HepG2 (cell line): ENCODE measurements around the gene IRF6. TPM values are rescaled to one million over a fixed set of nuclear protein-coding genes. Genes with fewer than 3 reads are reported as not detected.

Source experiments
- ATF1 ChIP-seq: IDR thresholded peaks from 2 replicates; pipeline ENCODE4 v1.6.1; 2016; ENCODE audit warnings: mild to moderate bottlenecking, control low read depth
- CBX2 ChIP-seq, 2 experiments: fragments of 200-600 bp in 1 of 2; sonication (generic); formaldehyde crosslinking in 1 of 2; IDR thresholded peaks; 2 replicates each; pipeline versions ENCODE4 v1.7.0 to v1.8.1; 2018 to 2022; ENCODE audit warnings: low read depth in 2 of 2, low read length in 1 of 2, mild to moderate bottlenecking in 1 of 2, missing genetic modification reagents in 1 of 2
- ELK4 ChIP-seq: sonication (generic); formaldehyde crosslinking; IDR thresholded peaks from 2 replicates; pipeline ENCODE4 v1.9.0; 2021; ENCODE audit warnings: missing genetic modification reagents, borderline replicate concordance
- HMG20A ChIP-seq: IDR thresholded peaks from 2 replicates; pipeline ENCODE4 v1.6.1; 2016; ENCODE audit warnings: borderline replicate concordance
- HOXA9 ChIP-seq: sonication (generic); formaldehyde crosslinking; IDR thresholded peaks from 2 replicates; pipeline ENCODE4 v1.8.1; 2022; ENCODE audit warnings: missing genetic modification reagents, mild to moderate bottlenecking, moderate library complexity, borderline replicate concordance
- ISL2 ChIP-seq: sonication (generic); formaldehyde crosslinking; IDR thresholded peaks from 2 replicates; pipeline ENCODE4 v1.5.0; 2020; ENCODE audit warnings: missing genetic modification reagents
- MAF1 ChIP-seq: sonication (generic); formaldehyde crosslinking; IDR thresholded peaks from 2 replicates; pipeline ENCODE4 v1.5.0; 2020; ENCODE audit warnings: missing genetic modification reagents, borderline replicate concordance
- MIER2 ChIP-seq: IDR thresholded peaks from 2 replicates; pipeline ENCODE4 v1.6.1; 2016; ENCODE audit warnings: missing biosample characterization, missing genetic modification reagents
- MLLT10 ChIP-seq: sonication (generic); formaldehyde crosslinking; IDR thresholded peaks from 2 replicates; pipeline ENCODE4 v1.4.0; 2020; ENCODE audit warnings: missing genetic modification reagents
- NFIB ChIP-seq: sonication (generic); formaldehyde crosslinking; IDR thresholded peaks from 2 replicates; pipeline ENCODE4 v1.9.0; 2021; ENCODE audit warnings: missing genetic modification reagents, mild to moderate bottlenecking, borderline replicate concordance
- PBX2 ChIP-seq: IDR thresholded peaks from 2 replicates; pipeline ENCODE4 v1.6.1; 2016; ENCODE audit warnings: control low read depth
- SP5 ChIP-seq: IDR thresholded peaks from 2 replicates; pipeline ENCODE4 v1.6.1; 2016; ENCODE audit warnings: low read depth, borderline replicate concordance
- SRF ChIP-seq: IDR thresholded peaks from 2 replicates; pipeline ENCODE4 v1.6.1; 2011; ENCODE audit warnings: mild to moderate bottlenecking, low read depth, low read length, moderate library complexity
- SSRP1 ChIP-seq: IDR thresholded peaks from 2 replicates; pipeline ENCODE4 v1.6.1; 2016; ENCODE audit warnings: control low read depth
- TBX2 ChIP-seq: sonication (generic); formaldehyde crosslinking; IDR thresholded peaks from 2 replicates; pipeline ENCODE4 v1.5.0; 2020; ENCODE audit warnings: missing genetic modification reagents, mild to moderate bottlenecking, borderline replicate concordance
- TFAP4 ChIP-seq: sonication (generic); IDR thresholded peaks from 2 replicates; pipeline ENCODE4 v1.6.1; 2016; ENCODE audit warnings: low read depth, borderline replicate concordance
- THYN1 ChIP-seq: sonication (generic); formaldehyde crosslinking; IDR thresholded peaks from 2 replicates; pipeline ENCODE4 v1.8.1; 2023; ENCODE audit warnings: low read depth, mild to moderate bottlenecking, moderate library complexity, missing genetic modification reagents, borderline replicate concordance
- ZNF335 ChIP-seq: sonication (generic); formaldehyde crosslinking; IDR thresholded peaks from 2 replicates; pipeline ENCODE4 v1.4.0; 2020; ENCODE audit warnings: missing genetic modification reagents
- ZNF460 ChIP-seq: sonication (generic); formaldehyde crosslinking; IDR thresholded peaks from 2 replicates; pipeline ENCODE4 v1.5.1; 2020; ENCODE audit warnings: missing genetic modification reagents, mild to moderate bottlenecking, borderline replicate concordance
- ZNF766 ChIP-seq: sonication (generic); formaldehyde crosslinking; IDR thresholded peaks from 2 replicates; pipeline ENCODE4 v1.5.0; 2020; ENCODE audit warnings: missing genetic modification reagents, borderline replicate concordance
- ZSCAN5A ChIP-seq: sonication (generic); formaldehyde crosslinking; IDR thresholded peaks from 2 replicates; pipeline ENCODE4 v1.8.0; 2022; ENCODE audit warnings: mild to moderate bottlenecking, missing genetic modification reagents, borderline replicate concordance
- polyA plus RNA-seq, 8 experiments: library from polyadenylated mRNA; depleted of rRNA in 3 of 8; stranded (reverse) in 7 of 8; unstranded in 1 of 8; fragments of >200 nt; fragmentation: Illumina TruSeq in 4 of 8; extraction: Trizol in 4 of 8; gene quantifications; 2 replicates each; pipeline versions ENCODE4 v1.2.1 to v1.2.3, GENCODE V29; 2011 to 2016; ENCODE audit warnings: low read depth in 4 of 8, missing spikeins in 1 of 8, mixed read lengths in 1 of 8; ENCODE audit not compliant: insufficient read depth in 1 of 8
- total RNA-seq, 5 experiments: library from RNA; depleted of rRNA; stranded (reverse); fragments of >200 nt; fragmentation: Illumina TruSeq; extraction: Trizol; gene quantifications; 2 replicates each; pipeline ENCODE4 v1.2.3, GENCODE V29; 2016; ENCODE audit warnings: low read depth in 1 of 5

Gene IRF6
- total and polyA plus RNA-seq, 2 of the 13 experiments (the other 11 are each of a cell fraction or from before 2014, with no cell fraction given), result 0.02 TPM; not detected in 1

GRCh38 chr1:209747580-209748262, 58.2 kb downstream of the IRF6 start (continued):
- TF ChIP-seq MAF1 (CRISPR knock-in tag) (no peak), MIER2 (CRISPR knock-in tag) (0 out of 2 replicates have a peak, but pooled peaks have one; percentile 48), SP5 (peak; percentile 87), ZNF460 (CRISPR knock-in tag) (peak; percentile 19; the same call in 1 of the 2 replicates), PBX2 (no peak), THYN1 (CRISPR knock-in tag) (no peak), ISL2 (0 out of 2 replicates have a peak, but pooled peaks have one; percentile 36), HMG20A (CRISPR knock-in tag) (no peak; the same call in 1 of the 2 replicates), MLLT10 (CRISPR knock-in tag) (no peak), CBX2 (IDR thresholded peaks at IDR 0.05; ENCODE audit: low read depth, low read length) (no peak), CBX2 (CRISPR knock-in tag; IDR thresholded peaks at IDR 0.05; ENCODE audit: low read depth) (no peak), ZSCAN5A (CRISPR knock-in tag) (0 out of 2 replicates have a peak, but pooled peaks have one; percentile 51), ATF1 (no peak), SSRP1 (CRISPR knock-in tag) (no peak), SRF (no peak), ZNF766 (CRISPR knock-in tag) (no peak; the same call in 1 of the 2 replicates), ZNF335 (CRISPR knock-in tag) (no peak), ELK4 (no peak), NFIB (CRISPR knock-in tag) (no peak), TFAP4 (peak; percentile 38; the same call in 1 of the 2 replicates), HOXA9 (CRISPR knock-in tag) (no peak), TBX2 (CRISPR knock-in tag) (no peak; the same call in 1 of the 2 replicates)
